CD4-positive, alpha-beta T cell treated with Interleukin-12 subunit alpha and Interleukin-12 subunit beta, for 1 hour (primary cell): ENCODE data around the gene GLOD4.
A peak's percentile ranks its signal among the peaks of the same experiment; 100 is the strongest.
"Not testable (repeated sequence)": the region's sequence is repeated elsewhere in the genome, so short reads cannot be mapped to it uniquely, and the experiment has no call there.

Experiments
- DNase-seq: peaks from one replicate; pipeline ENCODE4 v3.0.0-alpha.2; 2020

Gene GLOD4

DNA sequence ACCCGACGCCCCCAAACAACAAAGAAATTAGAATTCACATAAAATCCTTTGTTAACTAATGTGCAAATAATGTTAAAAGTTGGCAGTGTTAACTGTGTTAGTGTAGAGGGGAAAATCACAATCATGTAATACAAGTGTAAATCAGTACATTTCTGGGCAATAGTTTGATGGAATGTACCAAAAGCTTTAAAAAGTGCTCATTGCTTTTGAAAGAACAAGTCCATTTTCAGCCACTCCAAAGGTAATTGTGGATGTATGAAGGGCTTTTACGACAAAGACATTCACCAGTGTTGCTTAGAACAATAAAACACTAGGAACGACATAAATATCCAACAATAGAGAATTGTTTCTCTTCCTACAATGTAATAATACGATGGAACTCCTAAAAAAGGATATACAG, 9.1 kb downstream of the GLOD4 start:
- DNase-seq: no peak

DNA sequence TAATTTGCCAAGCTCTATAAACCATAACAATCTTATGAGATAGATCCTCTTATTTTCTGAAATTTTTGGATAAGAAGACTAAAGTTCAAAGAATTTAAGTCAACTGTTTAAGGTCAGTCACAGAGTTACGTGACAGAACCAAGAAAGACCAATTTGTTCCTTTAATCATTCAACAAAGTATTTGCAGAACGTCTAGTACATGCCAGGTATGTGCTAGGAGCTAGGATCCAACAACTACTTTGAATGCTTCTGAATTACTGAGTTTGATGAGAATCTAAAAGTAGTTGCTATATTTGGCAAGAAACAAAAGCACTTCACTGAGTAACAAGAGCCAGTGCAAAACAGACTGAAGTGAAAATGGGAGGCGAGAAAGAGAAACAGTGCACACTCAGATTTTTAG, 15.0 kb downstream of the GLOD4 start:
- no peak for DNase-seq

DNA sequence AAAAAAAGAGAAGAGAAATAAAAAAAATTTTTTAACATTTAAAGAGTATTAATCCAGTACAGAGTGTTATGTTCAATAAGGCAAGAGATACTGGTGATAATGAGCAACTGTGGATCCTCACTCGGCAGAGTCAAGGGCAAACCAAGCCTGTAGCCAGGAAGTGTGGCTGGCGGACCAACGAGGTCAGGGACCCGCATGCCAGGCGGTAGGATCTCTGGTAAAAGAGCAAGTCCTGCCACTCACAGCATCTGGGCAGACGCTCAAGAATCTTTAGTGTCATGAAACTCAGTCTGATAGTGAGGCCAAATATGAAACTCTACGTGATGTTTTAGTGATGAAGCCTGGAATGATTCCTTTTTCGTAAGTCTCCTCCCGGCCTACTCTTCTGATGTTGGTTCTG, 21.7 kb downstream of the GLOD4 start:
- DNase-seq: no peak

DNA sequence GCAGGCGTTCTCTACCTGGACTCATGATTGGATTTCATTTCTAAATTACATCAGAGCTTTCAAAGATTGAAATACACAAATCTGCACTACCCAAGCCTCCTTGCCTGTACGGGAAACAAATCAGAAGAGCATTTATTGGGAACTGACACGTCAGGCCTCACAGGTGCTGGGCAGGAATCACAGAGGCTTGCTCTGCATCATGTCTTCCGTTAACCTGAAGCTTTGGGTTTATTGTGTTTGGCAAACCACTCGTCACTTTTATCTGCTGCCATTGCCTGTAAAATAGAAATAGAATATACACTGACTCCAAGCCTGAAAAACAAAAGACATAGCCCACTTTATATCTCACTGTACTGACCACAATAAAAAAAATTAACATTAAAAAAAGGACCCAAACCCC, 22.1 kb downstream of the GLOD4 start:
- no peak for DNase-seq

DNA sequence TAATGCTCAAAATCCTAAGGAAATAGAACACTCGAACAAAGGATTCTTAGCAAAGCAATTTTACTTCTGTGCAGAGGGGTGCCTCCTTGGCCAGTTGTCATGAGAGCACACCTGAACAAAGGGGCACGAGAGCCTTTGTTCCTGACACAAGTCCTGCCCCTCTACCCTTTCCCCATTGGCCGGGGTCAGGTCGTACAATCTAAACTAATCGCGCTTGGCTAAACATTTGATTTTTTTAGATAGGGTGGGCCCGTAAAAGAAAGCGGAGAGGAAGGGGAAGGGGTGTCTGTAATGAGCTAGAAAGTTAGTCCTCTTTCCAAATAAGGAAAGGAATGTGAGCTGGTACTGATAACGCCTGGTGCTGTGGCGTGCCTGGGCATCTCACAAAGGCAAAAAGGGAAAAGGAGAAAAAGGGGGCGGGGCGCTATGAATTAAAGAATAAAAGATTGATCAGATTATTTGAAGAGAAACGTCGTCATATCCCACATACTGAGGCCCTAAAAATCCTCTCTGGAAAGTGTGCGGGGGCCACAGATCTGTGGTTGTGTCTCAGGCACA, 26.0 kb downstream of the GLOD4 start:
- DNase-seq: not testable (repeated sequence)

DNA sequence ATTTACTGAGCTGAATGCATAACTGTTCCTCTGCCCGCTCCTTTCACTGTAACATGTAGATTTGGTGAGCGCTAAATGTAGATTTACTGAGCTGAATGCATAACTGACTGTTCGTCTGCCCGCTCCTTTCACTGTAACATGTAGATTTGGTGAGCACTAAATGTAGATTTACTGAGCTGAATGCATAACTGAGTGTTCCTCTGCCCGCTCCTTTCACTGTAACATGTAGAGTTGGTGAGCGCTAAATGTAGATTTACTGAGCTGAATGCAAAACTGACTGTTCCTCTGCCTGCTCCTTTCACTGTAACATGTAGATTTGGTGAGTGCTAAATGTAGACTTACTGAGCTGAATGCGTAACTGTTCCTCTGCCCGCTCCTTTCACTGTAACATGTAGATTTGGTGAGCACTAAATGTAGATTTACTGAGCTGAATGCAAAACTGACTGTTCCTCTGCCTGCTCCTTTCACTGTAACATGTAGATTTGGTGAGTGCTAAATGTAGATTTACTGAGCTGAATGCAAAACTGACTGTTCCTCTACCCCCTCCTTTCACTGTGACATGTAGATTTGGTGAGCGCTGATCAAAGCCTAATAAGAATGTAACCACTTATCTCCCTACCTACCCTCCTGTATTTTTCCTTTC, 26.6 kb downstream of the GLOD4 start:
- DNase-seq: not testable (repeated sequence)

DNA sequence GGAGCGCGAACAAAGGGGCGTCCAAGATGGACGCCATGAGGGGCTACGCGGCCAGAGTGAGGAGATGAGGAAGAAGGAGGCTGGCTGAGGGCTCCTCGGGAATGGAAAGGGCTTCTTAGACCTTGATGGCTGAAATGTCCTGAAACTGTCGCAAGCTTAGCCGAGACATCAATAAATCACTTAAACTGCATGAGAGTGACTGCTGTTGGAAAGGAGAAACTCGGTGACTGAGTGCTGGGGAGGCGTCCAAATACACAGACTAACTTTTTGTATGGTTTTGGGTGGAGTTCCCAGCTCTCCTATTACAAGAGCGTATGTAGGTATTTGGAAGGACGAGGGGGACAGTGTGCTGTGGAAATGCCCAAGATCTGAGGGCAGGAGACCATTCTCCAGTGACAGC, 28.7 kb downstream of the GLOD4 start:
- DNase-seq: no peak

DNA sequence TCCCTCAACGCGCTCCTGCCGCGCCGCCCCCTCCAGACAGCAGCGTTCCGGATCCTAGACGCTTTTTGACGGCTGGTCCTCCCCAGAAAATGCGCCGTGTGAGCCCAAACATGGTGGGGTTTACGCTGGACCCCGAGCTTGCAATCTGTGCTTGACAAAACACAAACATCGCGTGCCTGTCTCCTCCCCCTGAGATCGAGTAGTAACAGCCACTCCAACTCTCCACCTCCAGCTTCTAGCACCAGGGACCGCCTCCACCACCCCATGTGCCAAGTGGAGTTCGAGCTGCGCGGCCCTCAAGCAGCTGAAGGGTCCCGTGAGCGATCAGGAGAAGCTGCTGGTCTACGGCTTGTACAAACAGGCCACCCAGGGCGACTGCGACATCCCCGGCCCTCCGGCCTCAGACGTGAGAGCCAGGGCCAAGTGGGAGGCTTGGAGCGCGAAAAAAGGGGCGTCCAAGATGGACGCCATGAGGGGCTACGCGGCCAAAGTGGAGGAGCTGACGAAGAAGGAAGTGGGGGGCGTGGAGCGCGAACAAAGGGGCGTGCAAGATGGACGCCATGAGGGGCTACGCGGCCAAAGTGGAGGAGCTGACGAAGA, 29.4 kb downstream of the GLOD4 start:
- DNase-seq: no peak

DNA sequence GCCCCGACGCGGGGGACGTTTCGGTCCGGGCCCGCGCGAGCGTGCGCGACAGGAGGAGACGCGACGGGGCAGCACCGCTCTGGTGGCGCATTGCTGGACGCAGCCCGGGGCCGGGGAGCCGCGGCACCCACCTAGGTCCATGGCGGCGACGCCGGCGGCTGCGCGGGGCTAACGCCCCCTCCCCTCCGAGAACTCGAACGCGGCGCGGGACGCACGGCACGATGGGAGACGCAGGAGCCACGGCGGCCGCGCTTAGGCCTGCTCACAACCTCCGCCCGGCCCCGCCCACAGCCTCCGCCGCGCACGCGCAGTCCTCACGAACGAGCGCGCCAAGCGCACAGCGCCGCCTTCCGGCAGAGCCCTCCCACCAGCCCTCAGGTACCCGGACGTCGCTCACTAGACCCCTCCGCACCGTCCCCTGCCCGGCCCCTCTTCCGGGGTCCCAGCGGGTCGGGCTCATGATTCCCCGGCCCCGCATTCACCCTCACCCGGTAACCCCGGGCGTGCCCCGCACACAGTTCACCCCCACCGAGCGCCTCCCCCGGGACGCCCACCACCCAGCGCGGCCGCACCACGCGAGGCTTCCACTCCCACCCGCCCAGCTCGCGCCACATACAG, 30.0 kb downstream of the GLOD4 start, which contains the start of gene GEMIN4:
GEMIN4 (minus strand) TSS at position 263 of the 618 bp plus-strand sequence; CDS start at position 141, 122 bp downstream.
- DNase-seq: peak; percentile 98

DNA sequence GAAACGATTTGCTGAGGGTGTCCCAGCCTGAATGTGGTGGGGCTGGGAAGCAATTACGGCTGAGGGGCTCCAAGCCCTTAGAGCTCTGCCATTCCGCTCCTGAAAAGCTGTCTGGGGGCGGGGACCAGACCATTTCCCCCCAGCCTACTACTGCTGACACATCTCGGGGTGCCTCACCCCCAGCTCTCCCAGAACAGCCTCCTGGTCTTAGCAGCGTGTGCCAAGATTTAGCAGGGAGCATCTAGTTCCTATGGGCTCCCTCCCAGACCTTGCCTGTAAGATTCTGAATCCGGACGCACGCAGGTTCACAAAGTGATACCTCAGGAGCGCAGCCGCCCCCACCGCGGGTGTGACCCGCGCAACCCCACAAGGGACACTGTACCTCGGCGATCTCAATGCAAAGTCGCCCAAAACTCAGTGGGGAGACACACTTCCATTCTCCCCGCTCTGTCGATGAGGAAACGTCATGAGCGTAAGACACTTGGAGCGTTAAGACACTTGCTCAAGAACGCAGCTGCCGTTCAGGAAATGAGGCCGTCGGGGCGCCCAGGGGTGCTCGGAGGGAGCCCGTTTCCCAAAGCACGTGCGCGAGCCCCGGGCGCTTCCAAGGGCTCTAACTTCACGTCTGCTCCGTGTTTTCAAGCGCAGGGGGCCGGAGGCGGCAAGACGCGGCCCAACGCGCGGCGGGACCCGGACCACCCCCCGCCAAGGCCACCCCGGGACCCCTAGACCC, 30.6 kb downstream of the GLOD4 start:
- DNase-seq: peak; percentile 52

DNA sequence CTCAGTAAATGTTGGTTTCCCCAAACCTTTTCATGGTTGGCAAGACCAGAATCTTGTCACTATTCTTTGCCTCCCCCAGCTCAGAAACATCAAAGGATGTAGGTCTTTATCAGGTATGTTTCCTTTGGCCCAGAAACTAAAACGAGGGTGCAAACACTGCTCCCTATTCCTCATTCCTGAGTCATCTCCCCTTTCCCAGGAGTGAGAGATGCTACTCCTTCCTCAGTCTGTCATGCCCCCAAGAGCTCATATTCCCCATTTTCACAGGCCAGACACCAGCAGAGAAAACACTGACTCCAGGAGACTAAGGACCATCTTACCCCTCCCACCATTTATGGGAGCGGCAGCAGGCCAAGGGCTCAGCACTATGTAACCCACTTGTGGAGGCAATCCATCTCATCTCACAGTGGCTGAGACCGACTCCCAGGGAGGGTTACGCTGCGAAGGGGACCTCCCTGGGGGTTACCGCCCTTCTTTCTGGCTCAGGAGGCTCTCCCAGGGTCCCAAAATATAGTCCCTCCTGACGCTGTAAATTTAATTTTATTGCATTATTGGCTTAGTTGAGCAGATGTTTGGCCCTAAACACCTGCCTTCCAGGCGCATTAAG, 31.5 kb downstream of the GLOD4 start:
- no peak for DNase-seq

DNA sequence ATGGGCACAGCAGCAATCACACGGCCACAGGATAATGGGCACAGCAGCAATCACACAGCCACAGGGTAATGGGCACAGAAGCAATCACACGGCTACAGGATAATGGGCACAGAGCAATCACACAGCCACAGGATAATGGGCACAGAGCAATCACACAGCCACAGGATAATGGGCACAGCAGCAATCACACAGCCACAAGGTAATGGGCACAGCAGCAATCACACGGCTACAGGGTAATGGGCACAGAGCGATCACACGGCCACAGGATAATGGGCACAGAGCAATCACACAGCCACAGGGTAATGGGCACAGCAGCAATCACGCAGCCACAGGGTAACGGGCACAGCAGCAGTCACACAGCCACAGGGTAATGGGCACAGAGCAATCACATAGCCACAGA, 32.7 kb downstream of the GLOD4 start:
- not testable (repeated sequence) for DNase-seq

DNA sequence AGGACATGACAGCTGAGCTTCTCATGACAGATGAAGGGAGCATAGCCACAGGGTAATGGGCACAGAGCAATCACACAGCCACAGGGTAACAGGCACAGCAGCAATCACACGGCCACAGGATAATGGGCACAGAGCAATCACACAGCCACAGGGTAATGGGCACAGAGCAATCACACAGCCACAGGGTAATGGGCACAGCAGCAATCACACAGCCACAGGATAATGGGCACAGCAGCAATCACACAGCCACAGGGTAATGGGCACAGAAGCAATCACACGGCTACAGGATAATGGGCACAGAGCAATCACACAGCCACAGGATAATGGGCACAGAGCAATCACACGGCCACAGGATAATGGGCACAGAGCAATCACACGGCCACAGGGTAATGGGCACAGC, 33.5 kb downstream of the GLOD4 start:
- DNase-seq: not testable (repeated sequence)

DNA sequence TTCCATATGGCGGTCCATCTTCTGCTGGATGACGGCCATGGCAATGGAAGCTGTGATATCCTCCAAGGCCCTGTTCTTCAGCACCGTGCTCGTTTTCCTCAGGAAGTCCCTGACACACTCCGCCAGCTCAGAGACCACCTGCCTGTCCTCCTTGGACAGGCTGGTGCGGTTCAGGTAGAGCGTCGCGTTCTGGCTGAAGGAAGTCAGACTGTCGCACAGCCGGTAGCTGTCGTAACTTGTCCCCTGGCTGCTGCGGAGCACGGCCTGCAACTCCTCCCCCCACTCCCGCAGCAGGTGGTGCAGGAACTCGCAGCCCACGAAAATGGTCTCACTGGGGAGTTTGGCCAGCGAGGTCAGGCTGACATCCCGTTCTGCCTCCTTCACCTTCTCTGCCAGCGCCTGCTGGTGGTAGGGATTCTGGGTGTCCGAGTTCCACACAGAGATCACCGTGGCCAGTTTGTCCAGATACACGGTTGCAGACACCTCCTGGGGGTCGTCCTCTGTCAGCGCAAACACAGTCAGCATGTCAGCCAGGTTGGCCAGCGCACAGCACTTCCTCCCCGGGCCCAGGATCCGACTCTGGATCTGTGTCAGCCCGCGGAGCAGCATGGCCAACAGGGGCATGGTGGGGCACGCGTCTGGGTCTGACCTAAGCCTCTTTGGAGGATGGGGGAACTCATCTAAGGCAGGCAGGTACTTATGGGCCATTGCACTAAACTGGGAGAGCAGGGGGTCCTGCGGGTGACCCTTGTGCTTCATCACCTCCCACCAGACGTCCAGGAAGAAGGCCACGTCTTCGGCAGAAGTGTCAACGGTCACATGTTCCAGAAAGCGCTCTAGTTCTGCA, 35.1 kb downstream of the GLOD4 start:
- no peak for DNase-seq

DNA sequence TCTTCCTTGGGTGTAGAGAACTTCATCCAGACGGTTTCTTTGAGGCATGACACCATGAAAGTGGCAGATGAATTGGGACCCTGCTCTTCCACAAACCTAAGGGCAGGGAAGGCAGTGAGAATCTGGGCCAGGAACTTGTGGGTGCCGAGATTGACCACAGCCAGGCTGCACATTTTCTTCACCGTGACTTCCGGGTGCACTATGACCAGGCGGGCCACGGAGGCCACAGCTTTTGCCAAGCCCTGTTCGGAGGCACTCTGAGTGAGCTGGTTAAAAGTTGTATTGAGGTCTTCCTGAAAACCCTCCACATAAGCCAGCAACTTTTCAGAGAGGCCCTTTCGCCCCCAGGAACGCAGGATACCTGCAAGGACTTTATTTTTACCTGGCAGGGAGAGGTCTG, 35.9 kb downstream of the GLOD4 start:
- no peak for DNase-seq

DNA sequence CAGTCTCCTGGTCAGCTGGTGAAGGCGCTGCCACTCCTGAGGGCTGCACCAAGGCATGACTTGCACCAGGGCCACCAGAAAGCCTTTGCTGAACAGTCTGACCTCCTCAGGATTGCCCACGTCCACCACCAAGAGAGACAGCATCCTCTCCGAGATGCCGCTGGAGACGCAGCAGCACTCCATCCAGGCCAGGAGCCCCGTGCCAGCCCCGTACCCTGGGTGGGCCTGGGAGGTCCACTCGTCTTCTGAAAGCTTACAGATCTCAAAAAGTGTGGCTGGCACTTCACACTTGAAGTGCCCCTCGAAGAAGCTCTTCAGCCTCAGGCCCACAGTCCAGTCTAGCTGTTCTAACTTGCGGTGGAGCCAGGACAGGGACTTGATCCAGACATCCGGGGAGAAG, 36.7 kb downstream of the GLOD4 start:
- no peak for DNase-seq

DNA sequence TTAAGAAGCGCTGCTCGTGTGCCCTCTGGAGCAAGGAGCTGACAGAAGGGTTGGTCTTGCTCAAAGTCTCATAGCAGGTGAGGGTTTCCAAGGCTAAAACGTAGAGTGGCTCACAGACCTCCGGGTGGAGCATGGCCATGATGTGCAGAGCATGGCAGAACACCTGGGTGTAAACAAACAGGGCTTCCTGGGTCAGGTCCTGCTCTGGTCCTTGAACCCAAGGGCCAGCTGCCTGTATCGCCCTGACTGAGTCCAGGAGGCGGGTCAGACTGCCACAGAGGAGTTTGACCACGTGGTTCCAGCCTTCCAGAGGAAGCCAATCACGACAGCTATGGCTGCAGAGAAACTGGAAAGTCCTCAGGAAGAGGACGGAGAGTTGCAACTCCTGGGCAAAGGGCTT, 37.1 kb downstream of the GLOD4 start:
- no peak for DNase-seq

DNA sequence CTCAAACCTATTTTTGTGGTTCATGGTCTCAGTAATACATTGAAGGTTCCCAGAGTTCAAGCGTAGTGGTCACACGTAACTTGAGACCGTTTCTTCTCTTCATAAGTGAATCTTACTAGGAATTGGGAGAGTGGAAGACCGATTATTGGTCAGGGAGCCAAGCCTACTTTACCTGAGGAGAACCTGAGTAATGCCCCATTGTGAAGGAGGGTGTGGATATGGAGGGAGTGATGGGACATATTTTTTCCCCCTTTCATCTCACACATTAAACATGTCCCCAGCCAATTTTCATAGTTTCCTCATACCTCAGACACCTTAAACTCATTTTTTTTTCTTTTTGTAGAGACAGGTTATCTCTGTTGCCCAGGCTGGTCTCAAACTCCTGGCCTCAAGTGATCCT, 38.9 kb downstream of the GLOD4 start:
- DNase-seq: no peak

DNA sequence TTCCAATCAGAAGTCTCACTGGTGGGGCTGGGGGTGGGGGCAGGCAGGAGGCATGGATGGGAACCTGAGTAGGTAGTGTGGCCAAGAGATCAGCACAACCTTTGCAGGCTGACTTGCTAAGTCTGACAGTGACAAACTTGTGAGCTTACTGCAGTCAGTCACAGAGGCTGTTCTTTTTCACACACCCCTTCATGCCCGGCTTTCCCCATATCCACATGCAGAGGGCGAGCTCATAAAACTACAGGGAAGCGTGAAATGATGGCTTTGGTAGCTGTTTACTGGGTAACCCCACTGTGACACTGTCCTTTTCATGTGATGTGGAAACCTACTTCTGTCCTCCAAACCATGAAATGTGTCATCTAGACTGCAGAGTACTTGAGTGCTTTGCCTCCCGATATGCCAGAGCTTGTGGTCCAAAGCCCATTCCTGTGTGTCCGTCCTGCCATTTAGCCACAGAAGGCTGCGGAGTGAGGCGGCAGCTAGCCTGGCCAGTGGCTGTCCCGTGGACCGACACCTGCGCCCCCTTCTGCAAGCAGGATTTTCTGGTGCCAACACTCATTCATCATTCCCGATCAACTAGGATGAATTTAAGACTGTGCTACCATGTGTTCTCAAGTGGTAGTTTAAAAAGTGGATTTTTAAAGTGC, 39.8 kb downstream of the GLOD4 start:
- no peak for DNase-seq

DNA sequence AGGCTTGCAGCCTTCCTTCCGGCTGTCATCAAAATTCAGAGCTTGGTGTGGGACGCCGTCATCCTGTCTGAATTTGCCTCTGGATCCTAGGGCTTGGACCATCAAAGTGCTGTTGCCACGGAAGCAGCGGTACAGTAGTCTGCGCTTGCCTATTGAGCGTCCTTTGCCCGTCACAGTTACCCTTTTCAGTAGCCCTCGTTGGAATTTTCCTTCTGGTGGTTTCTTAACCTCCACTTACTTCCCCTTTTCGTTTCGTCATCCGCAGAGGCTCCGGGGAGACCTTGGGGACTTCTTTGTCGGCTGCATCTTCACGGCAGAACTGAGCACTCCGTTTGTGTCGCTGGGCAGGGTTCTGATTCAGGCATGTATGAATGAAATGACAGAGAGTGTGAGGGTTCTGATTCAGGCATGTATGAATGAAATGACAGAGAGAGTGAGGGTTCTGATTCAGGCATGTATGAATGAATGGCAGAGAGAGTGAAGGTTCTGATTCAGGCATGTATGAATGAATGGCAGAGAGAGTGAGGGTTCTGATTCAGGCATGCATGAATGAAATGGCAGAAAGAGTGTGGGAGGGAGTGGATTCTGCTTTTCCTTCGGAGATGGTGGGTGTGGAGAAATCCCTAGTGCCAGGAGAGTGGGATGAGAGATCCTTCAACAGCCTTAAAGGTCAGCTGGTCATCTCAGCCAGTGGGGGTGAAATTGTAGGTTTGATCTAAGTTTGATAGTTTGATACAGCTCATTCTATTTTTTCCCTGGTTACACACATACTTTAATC, 41.7 kb downstream of the GLOD4 start:
- DNase-seq: peak; percentile 33
